NCI-H1048 (cell line): ENCODE results near the gene FARP2.
"Not testable (repeated sequence)": the region's sequence is repeated elsewhere in the genome, so short reads cannot be mapped to it uniquely, and the experiment has no call there.

Experiments
- DNase-seq: peaks from one replicate; lab custom pipeline; 2025; lab: John Stamatoyannopoulos, UW

The FARP2 gene

DNA sequence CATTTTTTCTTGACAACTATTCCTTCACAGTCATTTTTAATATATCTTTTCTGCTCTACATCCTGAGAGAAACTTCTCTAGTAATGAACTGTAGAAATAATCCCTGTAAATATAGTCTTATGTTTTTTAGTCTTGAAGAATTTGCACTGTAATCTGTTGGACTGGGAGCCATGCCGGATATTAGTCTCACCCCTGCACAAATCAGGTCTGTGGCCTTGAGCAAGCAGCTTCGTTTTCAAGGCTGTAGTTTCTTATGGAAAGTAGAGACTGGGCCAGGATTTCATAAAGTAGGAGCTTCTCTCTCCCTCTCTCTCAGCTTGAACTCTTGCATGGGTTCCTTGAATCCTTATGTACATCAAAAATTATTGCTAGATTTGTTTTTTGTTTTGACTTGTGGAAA lies 8.7 kb downstream of the FARP2 start:
- DNase-seq: no peak

DNA sequence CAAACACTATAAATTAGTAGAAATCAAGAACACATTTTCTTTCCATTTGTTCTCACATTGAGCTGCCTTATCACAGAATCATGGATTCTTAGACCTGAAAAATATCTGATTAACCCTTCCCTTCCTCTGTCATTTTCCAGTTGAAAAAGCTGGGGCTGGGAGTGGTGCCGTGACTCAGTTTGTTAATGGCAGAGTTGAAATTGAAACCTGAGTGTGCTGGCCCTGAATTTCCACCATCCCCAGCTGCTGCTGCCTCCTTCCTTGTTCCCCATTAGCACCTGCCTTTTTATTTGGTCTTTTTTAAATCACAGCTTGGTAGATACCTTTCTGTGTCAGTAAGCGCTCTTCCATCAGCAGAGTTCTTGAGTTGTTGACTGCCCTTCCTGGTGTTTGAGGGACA lies 10.6 kb downstream of the FARP2 start:
- no peak for DNase-seq

DNA sequence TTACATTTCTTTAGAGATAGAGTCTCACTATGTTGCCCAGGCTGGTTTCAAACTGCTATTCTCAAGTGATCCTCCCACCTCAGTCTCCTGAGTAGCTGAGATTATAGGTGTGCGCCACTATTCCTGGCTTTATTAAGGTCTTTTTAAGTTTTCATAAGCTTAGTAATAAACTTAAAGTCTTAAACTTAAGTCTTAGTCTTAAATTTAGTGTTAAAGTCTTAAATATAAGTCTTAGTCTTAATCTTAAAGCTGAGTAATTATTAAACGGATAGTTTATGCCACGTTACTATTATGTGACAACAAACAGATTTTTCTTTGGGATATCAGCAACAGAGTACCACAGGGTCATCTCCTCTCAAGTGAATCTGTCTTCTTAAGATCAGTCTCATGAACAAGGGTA lies 12.6 kb downstream of the FARP2 start:
- DNase-seq: no peak

DNA sequence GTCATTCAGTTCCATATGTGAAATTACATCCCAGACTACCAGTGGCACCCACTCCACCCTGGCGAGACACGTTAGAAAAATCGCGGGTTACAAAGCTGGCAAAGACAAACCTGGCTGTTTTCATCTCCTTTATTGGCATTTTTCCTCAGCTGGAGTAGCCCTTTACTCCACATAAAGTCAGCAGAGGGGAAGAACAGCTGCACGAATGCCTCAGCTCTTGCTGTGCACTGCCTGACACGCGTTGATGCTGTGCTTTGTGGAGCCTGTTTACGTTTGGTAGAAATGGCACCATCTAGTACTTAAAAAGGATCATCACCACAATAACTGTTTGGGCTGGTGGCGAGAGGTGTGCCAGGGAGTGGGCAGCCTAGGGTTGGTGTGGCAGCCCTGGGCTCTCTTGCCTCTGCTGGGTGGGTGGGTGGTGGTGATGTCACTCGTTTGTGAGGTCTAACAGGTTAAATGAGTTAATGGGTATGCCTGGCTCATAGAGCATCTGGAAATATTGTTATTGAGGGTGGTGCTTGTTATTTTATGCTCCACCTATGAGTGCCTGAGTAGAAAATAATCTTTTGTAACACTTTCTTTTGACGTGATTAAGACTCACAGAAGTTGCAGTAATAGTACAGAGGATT lies 16.4 kb downstream of the FARP2 start:
- no peak for DNase-seq

DNA sequence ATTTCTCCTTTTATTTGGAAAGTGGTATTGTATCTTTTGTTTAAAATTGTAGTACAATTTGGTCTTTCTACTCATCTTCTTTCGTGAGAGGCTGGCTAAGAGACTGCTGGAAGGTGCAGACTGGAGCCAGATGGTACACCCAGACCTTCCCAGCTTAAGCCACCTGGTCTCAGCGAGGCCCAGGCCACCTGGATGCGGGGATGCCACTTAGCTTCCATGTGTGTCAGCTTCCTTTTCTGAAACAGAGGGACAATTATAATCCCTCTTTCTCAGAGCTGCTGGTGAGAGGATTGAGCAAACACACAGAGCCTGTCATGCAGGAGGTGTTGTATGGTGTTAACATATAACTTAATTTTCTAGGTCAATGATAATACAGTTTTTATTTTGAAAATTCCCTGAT lies 17.4 kb downstream of the FARP2 start:
- no peak for DNase-seq

DNA sequence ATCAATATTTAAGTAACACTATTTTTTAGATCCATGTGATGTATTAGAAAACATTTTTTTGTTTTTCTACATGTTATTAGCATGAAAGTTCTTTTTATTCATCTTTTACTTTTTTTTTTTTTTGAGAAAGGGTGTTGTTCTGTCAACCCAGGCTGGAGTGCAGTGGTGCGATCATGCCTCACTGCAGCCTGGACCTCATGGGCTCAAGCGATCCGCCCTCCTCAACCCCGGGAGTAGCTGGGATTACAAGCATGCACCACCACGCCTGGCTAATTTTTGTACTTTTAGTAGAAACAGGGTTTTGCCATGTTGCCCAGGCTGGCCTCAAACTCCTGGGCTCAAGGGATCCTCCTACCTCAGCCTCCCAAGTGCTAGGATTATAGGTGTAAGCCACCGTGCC lies 17.8 kb downstream of the FARP2 start:
- DNase-seq: not testable (repeated sequence)

DNA sequence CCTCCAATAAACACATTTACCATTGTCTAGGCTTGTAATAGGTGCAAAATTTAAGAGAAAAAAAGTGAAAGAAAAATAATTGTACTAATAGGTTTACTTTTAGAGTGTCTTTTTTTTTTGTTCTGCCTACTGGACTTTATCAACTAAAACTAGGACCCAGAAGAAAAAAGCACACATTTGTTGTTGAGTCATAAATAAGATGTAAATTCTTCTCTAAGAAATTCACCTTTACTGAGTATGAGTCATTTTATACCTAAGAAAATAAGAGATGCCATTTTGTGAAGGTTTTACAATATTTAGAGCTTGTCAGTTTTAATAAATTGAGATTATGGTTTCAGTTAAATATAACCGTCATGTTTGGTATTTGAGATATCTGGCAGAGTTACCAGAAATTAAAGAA lies 19.2 kb downstream of the FARP2 start:
- DNase-seq: no peak

DNA sequence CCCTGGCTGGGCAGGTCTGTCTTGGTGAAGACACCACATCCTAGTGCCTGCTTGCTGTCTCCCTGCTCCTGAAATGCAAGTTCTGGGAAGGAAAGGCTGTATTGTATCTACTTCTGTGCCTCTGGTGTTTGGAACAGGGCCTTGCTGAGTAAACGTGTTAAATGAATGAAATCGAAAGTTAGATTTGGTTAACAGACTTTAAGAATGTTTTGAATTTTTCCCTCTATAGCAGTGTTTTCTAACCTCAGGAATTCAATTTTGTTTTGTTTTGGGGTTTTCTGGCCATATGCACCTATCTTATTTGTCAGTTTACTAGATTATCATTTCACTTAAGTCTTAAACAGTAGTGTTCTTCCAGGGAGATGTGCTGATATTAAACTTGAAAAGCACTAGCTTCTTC lies 20.7 kb downstream of the FARP2 start:
- DNase-seq: no peak

DNA sequence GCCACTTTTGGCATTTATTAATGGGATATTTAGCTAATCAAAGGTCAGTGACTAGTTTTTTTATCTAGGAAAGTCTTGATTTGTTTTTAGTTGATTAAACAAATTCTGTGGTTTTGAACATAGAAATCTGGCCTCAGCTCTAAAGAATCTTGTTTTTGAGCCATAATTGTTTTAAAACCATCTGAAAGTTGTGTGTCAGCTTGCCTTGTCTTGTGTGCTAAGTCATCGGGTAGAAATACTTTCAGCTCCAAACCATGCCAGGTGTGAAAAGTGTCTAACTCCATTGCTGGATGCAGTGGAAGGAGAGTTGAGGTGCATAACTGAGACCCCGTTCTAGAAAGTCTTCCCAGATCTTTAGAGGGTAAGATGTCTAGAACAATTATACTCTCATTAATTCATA lies 22.7 kb downstream of the FARP2 start:
- DNase-seq: no peak

DNA sequence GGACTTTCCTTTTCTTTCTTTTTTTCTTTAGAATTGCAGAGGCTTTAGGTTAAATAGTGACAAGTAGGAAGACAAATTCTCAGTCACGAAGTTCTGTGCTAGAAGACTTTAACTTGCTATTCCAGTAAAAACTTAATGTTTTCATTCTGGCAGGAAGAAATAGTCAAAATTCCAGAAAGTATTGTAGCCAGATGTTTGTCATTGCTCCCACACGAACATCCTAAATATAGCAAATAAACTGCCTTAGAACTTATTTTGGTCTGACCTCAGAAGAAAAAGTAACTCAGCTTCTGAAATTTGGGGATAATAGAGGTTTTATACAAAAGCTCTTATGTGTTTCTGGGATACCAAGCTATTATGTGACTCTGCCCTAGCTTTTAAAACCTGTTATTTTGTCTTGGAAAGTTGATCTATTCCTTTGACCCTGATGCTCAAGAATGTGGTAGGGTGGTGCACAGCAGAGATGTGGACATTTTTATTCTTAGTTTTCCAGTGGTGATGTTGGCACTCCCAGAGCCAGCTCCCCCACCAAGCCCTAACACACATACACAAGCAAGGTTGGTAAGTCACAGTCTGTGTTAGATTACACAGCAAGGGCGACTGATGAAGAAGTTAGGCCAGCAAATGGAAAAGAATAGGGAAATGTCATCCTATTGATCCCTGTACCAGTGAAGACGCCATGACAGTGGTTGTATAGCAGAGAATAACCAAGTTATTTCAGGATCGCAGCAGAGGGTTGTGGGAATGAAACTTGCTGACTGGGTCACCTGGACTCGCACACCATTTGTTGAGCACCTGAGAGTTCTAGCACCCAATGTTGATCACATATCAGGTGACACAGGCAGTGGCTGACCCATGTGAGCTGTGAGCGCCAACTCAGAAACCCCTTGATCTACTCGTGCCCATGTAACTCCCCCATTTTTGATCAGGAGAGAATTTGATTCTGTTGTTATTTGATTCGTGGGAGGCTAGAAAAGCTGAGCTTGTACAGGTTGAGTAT lies 23.7 kb downstream of the FARP2 start:
- no peak for DNase-seq

DNA sequence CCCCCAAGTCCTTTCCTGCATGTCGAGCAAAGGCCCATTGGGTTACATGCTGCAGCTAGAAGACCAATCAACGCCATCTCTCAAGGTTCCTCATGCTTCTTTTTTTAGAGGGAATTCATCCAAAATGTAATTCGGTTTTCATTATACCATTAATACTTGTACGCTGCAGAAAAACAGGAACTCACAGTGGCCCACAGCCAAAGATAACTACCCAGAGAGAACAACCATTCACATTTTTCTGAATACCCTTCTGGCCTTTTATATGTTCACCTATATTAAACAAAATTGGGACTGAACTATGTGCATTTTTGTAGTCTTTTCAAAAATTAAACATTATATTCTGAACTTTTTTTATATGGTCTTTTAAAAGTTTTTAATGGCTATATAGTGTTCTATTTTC lies 25.8 kb downstream of the FARP2 start:
- no peak for DNase-seq

DNA sequence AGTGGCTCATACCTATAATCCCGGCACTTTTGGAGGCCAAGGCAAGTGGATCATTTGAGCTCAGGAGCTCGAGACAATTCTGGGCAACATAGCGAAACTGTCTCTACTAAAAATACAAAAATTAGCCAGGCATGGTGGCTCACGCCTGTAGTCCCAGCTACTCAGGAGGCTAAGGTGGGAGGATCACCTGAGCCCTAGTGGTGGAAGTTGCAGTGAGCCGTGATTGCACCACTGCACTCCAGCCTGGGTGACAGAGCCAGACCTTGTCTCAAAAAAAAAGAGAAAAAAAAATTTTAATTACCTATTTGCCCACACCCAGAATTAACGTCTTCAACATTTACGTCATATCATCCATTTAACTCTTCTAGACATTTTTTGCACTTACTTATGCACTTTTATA lies 29.4 kb downstream of the FARP2 start:
- not testable (repeated sequence) for DNase-seq

DNA sequence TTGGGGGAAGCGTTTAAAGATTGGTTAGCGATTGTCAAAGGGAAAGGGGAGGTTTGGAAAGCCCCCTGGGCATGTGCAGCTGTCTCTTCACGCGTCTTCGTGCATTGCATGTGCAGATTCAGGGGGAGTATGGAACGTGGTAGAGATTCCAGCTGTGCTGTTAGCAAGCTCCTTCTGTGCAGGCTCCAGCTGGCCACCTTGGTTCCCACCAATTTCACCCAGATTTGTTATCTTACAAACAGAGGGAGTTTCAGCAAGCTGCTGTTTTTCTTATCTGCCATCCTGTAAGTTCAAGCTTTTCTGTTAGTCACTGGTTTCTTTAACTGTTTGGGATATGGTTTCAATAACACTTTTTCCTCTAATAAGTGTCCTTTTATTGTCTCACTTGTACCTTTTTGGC lies 30.4 kb downstream of the FARP2 start:
- DNase-seq: no peak

DNA sequence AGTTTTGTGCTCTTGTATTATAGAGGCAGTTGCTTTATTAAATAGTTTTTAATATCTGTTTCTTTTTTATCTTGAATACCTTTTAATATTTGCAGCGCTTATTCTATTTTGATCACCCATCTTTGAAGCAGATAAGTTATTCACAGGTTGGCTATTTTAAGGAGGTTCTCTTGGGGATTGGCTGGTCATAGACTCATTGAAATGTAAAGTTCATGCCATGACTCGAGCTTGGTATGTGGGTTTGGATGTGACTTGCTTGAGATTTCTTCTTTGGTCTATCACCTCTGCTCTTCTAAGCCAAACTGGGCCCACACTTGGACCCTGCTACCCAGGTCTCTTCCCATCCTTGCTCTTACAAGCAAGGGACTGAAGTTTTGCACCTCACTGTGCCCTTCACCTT lies 33.6 kb downstream of the FARP2 start:
- no peak for DNase-seq

DNA sequence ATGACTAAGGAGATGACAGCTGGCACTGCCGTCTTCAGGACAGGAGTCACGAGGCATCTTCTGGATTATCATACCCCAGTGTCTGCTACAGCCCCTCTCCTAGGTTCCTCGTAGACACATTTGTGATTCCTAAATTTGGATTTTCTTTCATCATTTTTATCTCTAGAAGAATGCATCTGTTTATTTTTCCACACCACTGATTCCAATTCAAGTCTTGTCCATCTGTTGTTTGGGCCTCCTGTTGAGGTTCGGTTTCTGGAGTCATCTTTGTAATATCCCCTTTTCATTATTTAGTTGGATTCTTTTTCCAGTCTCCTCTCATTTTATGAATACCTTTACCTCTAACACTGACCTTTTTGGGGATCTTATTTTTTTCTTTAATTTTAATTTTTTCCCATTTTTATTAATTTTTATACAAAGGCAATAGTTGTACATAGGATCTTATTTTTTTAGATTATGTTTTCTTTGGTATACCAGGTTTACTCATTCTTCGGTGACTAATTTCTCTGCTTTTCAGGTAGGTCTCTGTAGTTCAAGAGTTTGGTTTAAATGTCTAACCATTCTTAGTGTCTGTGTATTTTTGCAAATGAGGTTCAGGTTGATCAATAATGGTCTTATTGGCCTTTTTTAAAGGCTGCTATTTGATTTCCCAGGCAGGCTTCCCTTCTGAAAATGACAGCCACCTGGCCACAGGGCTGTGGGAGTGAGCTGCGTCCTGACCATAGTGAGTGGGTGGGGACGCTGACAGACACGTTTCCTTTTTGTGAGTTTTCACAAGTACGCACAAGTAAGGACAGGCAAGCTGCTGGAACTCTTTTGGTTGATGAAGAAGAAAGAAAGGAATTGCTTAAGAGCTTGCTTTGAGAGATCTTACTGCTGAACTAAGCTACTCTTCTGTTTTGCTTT lies 34.5 kb downstream of the FARP2 start:
- no peak for DNase-seq

DNA sequence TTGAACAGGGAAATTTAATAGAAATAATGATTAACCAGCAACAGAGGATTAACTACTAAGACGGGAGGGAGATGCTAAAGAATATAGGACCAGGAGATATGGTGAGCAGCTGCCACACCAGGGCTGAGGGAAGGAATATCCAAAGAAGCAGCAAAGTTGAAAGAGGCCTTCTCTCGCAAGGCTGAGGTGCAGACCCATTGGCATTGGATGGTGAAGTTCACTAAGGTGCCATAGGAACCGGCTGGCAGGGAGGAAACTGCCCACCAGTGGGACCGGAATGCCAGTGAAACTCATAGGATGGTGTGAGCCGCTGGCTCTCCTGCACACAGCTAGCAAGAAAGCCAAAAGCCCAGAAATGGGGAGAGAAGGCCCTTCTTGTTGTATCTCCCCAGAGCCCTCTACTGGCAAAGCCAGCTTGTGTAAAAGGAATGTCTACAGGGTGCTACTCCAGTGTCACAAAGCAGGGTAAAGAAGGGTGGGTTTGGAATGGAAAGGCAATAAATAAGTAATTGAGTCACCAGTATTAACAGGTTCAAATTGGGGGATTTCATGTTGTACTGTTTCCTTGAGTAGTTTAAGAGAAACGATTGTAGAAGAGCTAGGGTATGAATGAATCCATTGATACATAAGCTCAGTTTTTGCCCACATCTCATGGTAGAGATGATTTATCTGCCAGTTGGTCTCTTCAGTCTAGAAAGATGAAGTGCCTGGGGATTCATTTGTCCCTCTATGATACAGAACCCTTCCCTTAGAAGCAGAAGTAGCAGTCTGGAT lies 36.0 kb downstream of the FARP2 start:
- DNase-seq: no peak

DNA sequence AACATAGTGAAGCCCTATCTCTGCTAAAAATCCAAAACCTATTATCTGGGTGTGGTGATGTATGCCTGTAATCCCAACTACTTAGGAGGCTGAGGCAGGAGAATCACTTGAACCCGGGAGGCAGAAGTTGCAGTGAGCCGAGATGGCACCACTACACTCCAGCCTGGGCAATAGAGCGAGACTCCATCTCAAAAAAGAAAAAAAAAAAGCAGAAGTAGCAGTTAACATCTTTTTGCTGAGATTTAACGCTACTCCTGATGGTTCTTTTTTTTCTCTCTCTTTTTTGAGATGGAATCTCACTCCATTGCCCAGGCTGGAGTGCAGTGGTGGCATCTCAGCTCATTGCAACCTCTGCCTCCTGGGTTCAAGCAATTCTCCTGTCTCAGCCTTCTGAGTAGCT lies 36.7 kb downstream of the FARP2 start:
- not testable (repeated sequence) for DNase-seq

DNA sequence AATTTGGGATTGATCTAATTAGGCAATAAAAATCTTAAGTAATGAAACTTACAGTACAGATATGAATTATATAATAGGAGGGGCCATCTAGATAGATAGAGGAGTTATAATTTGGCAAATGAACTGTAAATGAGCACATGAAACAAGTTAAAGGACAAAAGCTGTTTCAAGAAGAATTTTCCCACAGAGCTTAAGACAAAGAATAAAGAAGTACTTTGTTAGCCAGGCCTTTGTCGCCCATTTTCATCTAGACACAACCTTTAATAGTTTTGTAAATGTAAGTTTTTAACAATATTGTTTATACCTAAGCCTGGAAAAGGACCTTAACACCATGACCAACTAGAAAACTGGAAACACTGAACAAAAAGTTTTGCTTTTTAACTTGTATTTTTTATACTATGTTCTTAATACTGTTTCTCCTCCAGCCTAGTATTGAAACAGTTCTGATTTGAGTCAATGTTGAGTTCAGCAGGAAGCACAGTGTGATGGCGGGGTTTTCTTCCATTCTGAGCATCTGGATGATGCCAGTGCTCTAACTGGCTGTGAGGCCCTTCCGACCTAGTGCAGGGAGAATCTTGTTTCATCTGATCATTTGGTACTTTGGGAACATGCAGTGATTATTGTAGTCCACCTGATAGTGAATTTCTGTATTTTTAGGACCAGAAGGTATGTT lies 37.6 kb downstream of the FARP2 start:
- no peak for DNase-seq

DNA sequence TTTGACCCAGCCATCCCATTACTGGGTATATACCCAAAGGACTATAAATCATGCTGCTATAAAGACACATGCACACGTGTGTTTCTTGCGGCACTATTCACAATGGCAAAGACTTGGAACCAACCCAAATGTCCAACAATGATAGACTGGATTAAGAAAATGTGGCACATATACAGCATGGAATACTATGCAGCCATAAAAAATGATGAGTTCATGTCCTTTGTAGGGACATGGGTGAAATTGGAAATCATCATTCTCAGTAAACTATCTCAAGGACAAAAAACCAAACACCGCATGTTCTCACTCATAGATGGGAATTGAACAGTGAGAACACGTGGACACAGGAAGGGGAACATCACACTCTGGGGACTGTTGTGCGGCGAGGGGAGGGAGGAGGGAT lies 40.7 kb downstream of the FARP2 start:
- not testable (repeated sequence) for DNase-seq

DNA sequence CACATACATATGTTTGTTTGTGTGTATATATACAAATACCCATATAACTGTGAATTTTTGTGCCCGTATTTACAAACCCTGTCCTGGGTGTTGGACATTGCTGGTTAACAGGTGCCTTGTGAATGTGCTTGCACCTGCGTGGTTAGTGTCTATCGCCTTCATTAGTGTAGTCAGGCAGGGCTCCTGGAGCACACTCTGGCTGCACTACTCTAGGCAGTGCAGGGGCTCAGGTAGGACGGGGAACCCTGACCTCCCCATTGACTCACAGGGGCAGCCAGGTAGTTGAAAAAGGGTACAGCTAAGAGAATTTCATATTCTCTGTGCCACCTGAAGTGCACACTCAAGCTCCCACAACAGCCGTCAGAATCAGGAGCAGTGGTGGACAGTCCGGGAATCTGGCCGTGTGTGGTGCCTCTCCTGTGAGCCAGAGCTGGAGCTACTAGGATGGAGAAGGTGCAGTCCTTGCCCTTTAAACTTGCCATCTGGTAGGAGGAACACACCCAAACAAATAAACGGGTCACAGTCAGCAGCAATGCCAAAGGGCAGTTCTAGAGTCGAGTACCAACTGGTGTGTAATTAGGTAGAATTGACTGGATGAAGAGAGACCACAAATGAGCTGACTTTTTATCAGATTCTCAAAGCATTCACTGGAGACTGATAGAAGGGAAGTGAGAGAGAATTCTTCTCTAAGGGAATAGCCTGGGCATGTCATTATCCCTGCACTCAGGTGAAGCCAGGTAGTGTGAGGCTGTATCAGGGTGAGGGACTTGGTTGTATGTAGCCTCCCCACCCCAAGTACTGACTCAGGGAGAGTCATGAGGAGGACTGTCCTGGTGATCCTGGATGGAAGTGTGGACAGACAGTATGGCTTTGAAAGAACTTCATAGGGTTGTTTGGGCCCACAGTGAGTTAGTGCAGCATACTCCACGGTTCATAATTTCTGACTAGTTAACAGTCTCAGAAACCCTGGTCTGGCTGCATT lies 44.1 kb downstream of the FARP2 start:
- DNase-seq: no peak
